A673 (cell line): Measurements from ENCODE around the gene PPP5C.

Experiments used
- CTCF ChIP-seq: fragments of 300-800, 200-600 bp; sonication (generic); conservative IDR thresholded peaks from 2 replicates; pipeline ENCODE4 v1.5.1; 2017; ENCODE audit warnings: low read depth, mild to moderate bottlenecking, antibody characterized with exemption, low read length, moderate library complexity, mixed read lengths
- EZH2 ChIP-seq: fragments of 200-600 bp; sonication (generic); IDR thresholded peaks from 2 replicates; pipeline ENCODE4 v1.6.1; 2017; ENCODE audit warnings: borderline replicate concordance, low read depth, mild to moderate bottlenecking, mixed read lengths, antibody characterized with exemption, low read length; ENCODE audit not compliant: poor library complexity, severe bottlenecking

- no peak for TF ChIP-seq EZH2
- no peak for TF ChIP-seq CTCF
These were observed 38.7 kb downstream of the PPP5C start for GRCh38 chr19:46385636-46386035.
